Measurements from ENCODE around the gene BMPER. TPM values are rescaled to one million over a fixed set of nuclear protein-coding genes. Genes with fewer than 3 reads are reported as not detected.
A peak's percentile ranks its signal among the peaks of the same experiment; 100 is the strongest.

Gene BMPER
- total RNA-seq, 1 donor from 2014 or later = 7.4 TPM

- DNase-seq (no peak), ATAC-seq (peak in 1 of 2 donors; percentile 40)
- intact Hi-C loops (cut with DNase I) = no loop called here
- TF ChIP-seq, protein P1, sequence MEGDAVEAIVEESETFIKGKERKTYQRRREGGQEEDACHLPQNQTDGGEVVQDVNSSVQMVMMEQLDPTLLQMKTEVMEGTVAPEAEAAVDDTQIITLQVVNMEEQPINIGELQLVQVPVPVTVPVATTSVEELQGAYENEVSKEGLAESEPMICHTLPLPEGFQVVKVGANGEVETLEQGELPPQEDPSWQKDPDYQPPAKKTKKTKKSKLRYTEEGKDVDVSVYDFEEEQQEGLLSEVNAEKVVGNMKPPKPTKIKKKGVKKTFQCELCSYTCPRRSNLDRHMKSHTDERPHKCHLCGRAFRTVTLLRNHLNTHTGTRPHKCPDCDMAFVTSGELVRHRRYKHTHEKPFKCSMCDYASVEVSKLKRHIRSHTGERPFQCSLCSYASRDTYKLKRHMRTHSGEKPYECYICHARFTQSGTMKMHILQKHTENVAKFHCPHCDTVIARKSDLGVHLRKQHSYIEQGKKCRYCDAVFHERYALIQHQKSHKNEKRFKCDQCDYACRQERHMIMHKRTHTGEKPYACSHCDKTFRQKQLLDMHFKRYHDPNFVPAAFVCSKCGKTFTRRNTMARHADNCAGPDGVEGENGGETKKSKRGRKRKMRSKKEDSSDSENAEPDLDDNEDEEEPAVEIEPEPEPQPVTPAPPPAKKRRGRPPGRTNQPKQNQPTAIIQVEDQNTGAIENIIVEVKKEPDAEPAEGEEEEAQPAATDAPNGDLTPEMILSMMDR (IDR thresholded peaks at IDR 0.05) = no peak
- Histone ChIP-seq H3K36me3 (no peaks in the 10 kb centered on the region), H3K9me3 (no peaks in the 10 kb centered on the region), H3K4me1 (no peaks in the 10 kb centered on the region), H3K27me3 (ENCODE audit: low read depth) (no peaks in the 10 kb centered on the region), H3K4me3 (no peak overlapping the region), H3K27ac (no peak overlapping the region)
Measured at GRCh38 chr7:33979807-33980355, 74.5 kb downstream of the BMPER start.

GRCh38 chr7:33981226-33981625 lies 75.9 kb downstream of the BMPER start:
- no peak for DNase-seq

DNA sequence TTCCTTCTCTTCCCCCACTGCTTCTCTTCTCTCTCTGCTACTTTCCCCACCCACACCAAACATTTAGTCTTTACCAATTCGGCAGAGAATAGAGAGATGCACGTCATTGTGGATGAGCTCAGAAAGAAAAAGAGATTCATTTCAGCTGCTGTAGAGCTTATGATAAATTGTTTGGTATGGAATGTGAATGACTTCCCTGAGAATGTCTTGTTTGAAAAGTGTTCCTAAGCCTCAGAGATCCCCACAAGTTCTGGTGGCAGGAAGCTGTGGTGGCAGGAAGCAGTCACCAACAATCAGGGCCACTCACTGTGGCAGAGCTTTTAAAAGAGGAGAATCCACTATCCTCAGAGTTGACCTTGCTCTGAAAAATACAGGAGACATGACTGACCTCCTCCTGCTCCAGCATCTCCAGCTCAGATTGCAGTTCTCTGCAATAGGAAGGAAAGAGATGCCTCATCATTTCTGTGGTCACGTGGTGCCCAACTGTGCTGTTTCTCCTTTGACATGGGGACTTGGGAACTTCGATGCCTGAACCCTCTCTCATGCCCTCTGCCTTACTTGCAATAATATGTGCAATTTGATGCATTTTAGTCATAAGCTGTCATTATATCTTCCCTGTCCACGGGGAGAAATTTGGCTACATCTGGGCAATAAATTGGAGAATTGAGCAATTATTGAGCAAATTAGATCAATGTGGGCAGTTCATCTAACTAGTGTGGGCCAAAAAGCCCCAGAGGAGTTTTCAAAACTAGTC lies 76.5 kb downstream of the BMPER start:
- H3K36me3 ChIP-seq = no peaks in the 10 kb centered on the region
- no peak overlapping the region for H3K27ac ChIP-seq
- no peak for ATAC-seq

More at GRCh38 chr7:33981226-33981625, 75.9 kb downstream of the BMPER start:
- no peaks in the 10 kb centered on the region for H3K36me3 ChIP-seq
- no peaks in the 10 kb centered on the region for H3K27me3 ChIP-seq (ENCODE audit: low read depth)
- TF ChIP-seq, protein P1 (IDR thresholded peaks at IDR 0.05) = no peak
- no peaks in the 10 kb centered on the region for H3K4me1 ChIP-seq
- no peaks in the 10 kb centered on the region for H3K9me3 ChIP-seq
- H3K27ac ChIP-seq = no peak overlapping the region
- ATAC-seq = no peak
- no peak overlapping the region for H3K4me3 ChIP-seq
- intact Hi-C loops (cut with DNase I) = no loop called here

GRCh38 chr7:33982425-33982786 lies 77.1 kb downstream of the BMPER start:
- H3K4me3 ChIP-seq = no peak overlapping the region
- H3K27me3 ChIP-seq (ENCODE audit: low read depth) = no peaks in the 10 kb centered on the region
- H3K36me3 ChIP-seq = no peaks in the 10 kb centered on the region
- H3K9me3 ChIP-seq = no peaks in the 10 kb centered on the region
- H3K27ac ChIP-seq = no peak overlapping the region
- ATAC-seq (no peak), DNase-seq (no peak)
- intact Hi-C loops (cut with DNase I) = no loop called here
- TF ChIP-seq, protein P1 (IDR thresholded peaks at IDR 0.05) = peak; percentile 27
- no peaks in the 10 kb centered on the region for H3K4me1 ChIP-seq

More for the DNA sequence above, 76.5 kb downstream of the BMPER start:
- Histone ChIP-seq H3K4me3 (no peak overlapping the region), H3K9me3 (no peaks in the 10 kb centered on the region), H3K4me1 (no peaks in the 10 kb centered on the region), H3K27me3 (ENCODE audit: low read depth) (no peaks in the 10 kb centered on the region)
- DNase-seq = no peak
- intact Hi-C loops (cut with DNase I) = no loop called here
- TF ChIP-seq, protein P1 (IDR thresholded peaks at IDR 0.05) = no peak

DNA sequence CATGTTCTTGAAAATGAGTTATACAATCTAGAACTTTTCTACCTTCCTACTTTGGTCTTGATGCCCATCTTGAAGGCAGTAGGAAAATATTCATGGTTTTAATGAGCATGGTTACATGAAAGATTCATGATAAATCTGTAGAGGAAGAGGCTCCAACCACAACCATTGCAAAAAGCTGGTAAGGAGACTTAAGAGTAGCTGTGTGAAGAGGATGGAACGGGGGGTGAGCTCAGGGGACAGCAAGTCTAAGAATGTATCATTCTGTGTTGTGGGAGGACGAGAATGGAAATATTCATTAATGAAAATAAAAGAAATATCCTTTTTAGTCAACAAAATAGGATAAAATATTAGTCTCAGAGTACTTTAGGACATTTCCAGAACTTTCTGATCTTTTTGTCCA lies 81.1 kb downstream of the BMPER start:
- TF ChIP-seq, protein P1 (IDR thresholded peaks at IDR 0.05) = no peak
- intact Hi-C loops (cut with DNase I) = no loop called here
- ATAC-seq (no peak), DNase-seq (no peak)
- Histone ChIP-seq H3K4me1 (no peaks in the 10 kb centered on the region), H3K27me3 (ENCODE audit: low read depth) (no peaks in the 10 kb centered on the region), H3K36me3 (no peaks in the 10 kb centered on the region), H3K27ac (no peak overlapping the region), H3K4me3 (no peak overlapping the region), H3K9me3 (no peaks in the 10 kb centered on the region)

All from lower lobe of right lung (tissue), 2 donors.